HG02763 (cell line): ENCODE measurements around the gene LRP1B.

ENCODE experiments used
- ATAC-seq: cut with Tn5 transposase; IDR thresholded peaks from one replicate; pipeline ENCODE4 v1.9.1; 2021; ENCODE audit warnings: mild to moderate bottlenecking, moderate library complexity; ENCODE audit not compliant: unreplicated experiment

Gene LRP1B

GRCh38 chr2:141782574-141782973 lies 348.2 kb downstream of the LRP1B start:
- no peak for ATAC-seq

GRCh38 chr2:141778315-141778835 lies 352.4 kb downstream of the LRP1B start:
- no peak for ATAC-seq

GRCh38 chr2:141770530-141770929 lies 360.3 kb downstream of the LRP1B start:
- ATAC-seq: no peak

GRCh38 chr2:141767691-141768090 lies 363.1 kb downstream of the LRP1B start:
- ATAC-seq: no peak

- ATAC-seq: no peak
Measured at GRCh38 chr2:141767051-141767450, 363.8 kb downstream of the LRP1B start.

- ATAC-seq: no peak
Measured at GRCh38 chr2:141766225-141766624, 364.6 kb downstream of the LRP1B start.

- ATAC-seq: no peak
Measured at GRCh38 chr2:141748616-141749015, 382.2 kb downstream of the LRP1B start.

- no peak for ATAC-seq
Measured at GRCh38 chr2:141741652-141742051, 389.2 kb downstream of the LRP1B start.

GRCh38 chr2:141737492-141738255 lies 393.1 kb downstream of the LRP1B start:
- ATAC-seq: no peak

- no peak for ATAC-seq
Measured at GRCh38 chr2:141736466-141736865, 394.4 kb downstream of the LRP1B start.

- ATAC-seq: no peak
Measured at GRCh38 chr2:141728886-141729285, 401.9 kb downstream of the LRP1B start.

- no peak for ATAC-seq
Measured at GRCh38 chr2:141728142-141728541, 402.7 kb downstream of the LRP1B start.

- no peak for ATAC-seq
Measured at GRCh38 chr2:141724426-141724825, 406.4 kb downstream of the LRP1B start.

- ATAC-seq: no peak
Measured at GRCh38 chr2:141723814-141724213, 407.0 kb downstream of the LRP1B start.

- ATAC-seq: no peak
Measured at GRCh38 chr2:141720476-141720875, 410.3 kb downstream of the LRP1B start.

GRCh38 chr2:141714496-141714895 lies 416.3 kb downstream of the LRP1B start:
- no peak for ATAC-seq

GRCh38 chr2:141711627-141712026 lies 419.2 kb downstream of the LRP1B start:
- ATAC-seq: no peak

- ATAC-seq: no peak
Measured at GRCh38 chr2:141710589-141711239, 420.1 kb downstream of the LRP1B start.

GRCh38 chr2:141709756-141710155 lies 421.1 kb downstream of the LRP1B start:
- ATAC-seq: no peak

- no peak for ATAC-seq
Measured at GRCh38 chr2:141707486-141707885, 423.3 kb downstream of the LRP1B start.

GRCh38 chr2:141704541-141704940 lies 426.3 kb downstream of the LRP1B start:
- ATAC-seq: no peak

GRCh38 chr2:141703501-141703900 lies 427.3 kb downstream of the LRP1B start:
- no peak for ATAC-seq
